Right lobe of liver (tissue), 4 donors: ENCODE data around the gene HSD17B11.

Experiments used
- CTCF ChIP-seq, 4 donors: fragments of 200-600 bp in 3 of 4; fragments of 450-650 bp in 1 of 4; IDR thresholded peaks; one replicate each; pipeline versions ENCODE4 v1.5.1 to v1.8.0; 2016 to 2022; ENCODE audit warnings: antibody characterized with exemption in 4 of 4, mild to moderate bottlenecking in 2 of 4
- POLR2A ChIP-seq: fragments of 450-650 bp; IDR thresholded peaks from one replicate; pipeline ENCODE4 v1.6.1; 2017; ENCODE audit warnings: antibody characterized with exemption, mild to moderate bottlenecking
- donor health status: DM: no; HTN: no; CAD: no.
- donor health status: DM: no; HTN: no; CAD: no.
- donor health status: DM: no; HTN: yes; CAD: no.

GRCh38 chr4:87388901-87389300, 2.1 kb downstream of the HSD17B11 start:
- TF ChIP-seq CTCF (IDR thresholded peaks at IDR 0.05), result no peak
- no peak for TF ChIP-seq POLR2A
